HCT116 (cell line): ENCODE measurements around the gene MDH1. TPM values are rescaled to one million over a fixed set of nuclear protein-coding genes. Genes with fewer than 3 reads are reported as not detected.

ENCODE experiments used
- ATAC-seq: fragments of 200-7000 bp; cut with Tn5 transposase; 2 replicates; pipeline ENCODE4 v1.9.1; 2020; ENCODE audit warnings: mild to moderate bottlenecking, moderate library complexity
- BruUV-seq: library from RNA; stranded (reverse); fragments of 400-500 nt; replicated peaks from 2 replicates; lab custom pipeline; 2021; lab: Mats Ljungman, UMichigan
- CTCF ChIA-PET: fragments of 300-600 bp; sonication (Branson Sonifier 250); formaldehyde crosslinking; loops from one replicate; lab custom pipeline; 2021; ENCODE audit warnings: antibody characterized with exemption; lab: Charles Lee
- POLR2A ChIA-PET: fragments of 300-600, 350-600 bp; sonication (Branson Sonifier 250); formaldehyde crosslinking; loops from one replicate; lab custom pipeline; 2021; ENCODE audit warnings: antibody characterized with exemption; lab: Charles Lee
- RAD21 ChIA-PET, 2 experiments: fragments of 300-600 bp; sonication (Branson Sonifier 250); formaldehyde crosslinking; loops; one replicate each; lab custom pipeline; 2023; ENCODE audit warnings: low total read pairs in 2 of 2; ENCODE audit not compliant: uncharacterized antibody in 2 of 2, unreplicated experiment in 2 of 2, low non-redundant PET in 1 of 2; lab: Charles Lee
- DNase-seq: peaks from one replicate; pipeline ENCODE4 v3.0.0-alpha.2; 2010; ENCODE audit warnings: low read depth, low spot score
- H2AFZ ChIP-seq: fragments of 200-600 bp; shearing (Covaris generic), sonication (generic); 2 replicates; pipeline ENCODE4 v1.6.1; 2017; ENCODE audit warnings: low read depth, mixed run types, mixed read lengths, antibody characterized with exemption, low read length; ENCODE audit not compliant: poor library complexity, severe bottlenecking
- H3K27ac ChIP-seq: 2 replicates; pipeline ENCODE4 v1.5.1; 2012; ENCODE audit warnings: low read depth, low read length
- H3K27me3 ChIP-seq: fragments of 200-600 bp; sonication (generic); 2 replicates; pipeline ENCODE4 v1.6.1; 2016; ENCODE audit warnings: mixed run types, low read length, mixed read lengths; ENCODE audit not compliant: insufficient read depth
- H3K36me3 ChIP-seq, 2 experiments: fragments of 200-500 bp in 1 of 2; fragments of 200-600 bp in 1 of 2; sonication (Bioruptor generic) in 1 of 2; sonication (generic) in 1 of 2; 2 replicates each; pipeline versions ENCODE4 v1.5.1 to v1.6.1; 2014 to 2016; ENCODE audit warnings: low read length in 2 of 2, inconsistent platforms in 1 of 2, mixed read lengths in 1 of 2, mixed run types in 1 of 2; ENCODE audit not compliant: insufficient read depth in 2 of 2, control insufficient read depth in 1 of 2
- H3K4me1 ChIP-seq, 2 experiments: fragments of 200-600 bp in 1 of 2; sonication (generic) in 1 of 2; 2 replicates each; pipeline versions ENCODE4 v1.5.1 to v1.6.1; 2012 to 2017; ENCODE audit warnings: low read length in 2 of 2, inconsistent platforms in 1 of 2, mild to moderate bottlenecking in 1 of 2, mixed read lengths in 1 of 2, mixed run types in 1 of 2, moderate library complexity in 1 of 2; ENCODE audit not compliant: insufficient read depth in 2 of 2, control insufficient read depth in 1 of 2
- H3K4me2 ChIP-seq: fragments of 200-600 bp; sonication (generic); 2 replicates; pipeline ENCODE4 v1.6.1; 2017; ENCODE audit warnings: mixed run types, low read length, mixed read lengths
- H3K4me3 ChIP-seq, 2 experiments: fragments of 200-600 bp in 1 of 2; sonication (generic) in 1 of 2; replicated peaks in 1 of 2; 2 replicates each; pipeline ENCODE4 v1.5.1; 2011 to 2016; ENCODE audit warnings: low read length in 2 of 2, control low read depth in 1 of 2, low read depth in 1 of 2, mild to moderate bottlenecking in 1 of 2, mixed read lengths in 1 of 2, mixed run types in 1 of 2
- H3K79me2 ChIP-seq: fragments of 200-600 bp; sonication (generic); 2 replicates; pipeline ENCODE4 v1.6.1; 2017; ENCODE audit warnings: mild to moderate bottlenecking, mixed run types, low read length, moderate library complexity, mixed read lengths; ENCODE audit not compliant: insufficient read depth
- H3K9ac ChIP-seq: fragments of 200-600 bp; sonication (generic); 2 replicates; pipeline ENCODE4 v1.6.1; 2016; ENCODE audit warnings: low read length, mixed read lengths
- H3K9me2 ChIP-seq: fragments of 200-600 bp; sonication (generic), shearing (Covaris generic); 2 replicates; pipeline ENCODE4 v1.6.1; 2017; ENCODE audit warnings: mixed run types, mild to moderate bottlenecking, moderate library complexity; ENCODE audit not compliant: insufficient read depth
- H3K9me3 ChIP-seq, 2 experiments: fragments of 200-500 bp in 1 of 2; fragments of 200-600 bp in 1 of 2; sonication (Bioruptor generic) in 1 of 2; sonication (generic) in 1 of 2; 2 replicates each; pipeline ENCODE4 v1.6.1; 2014 to 2017; ENCODE audit warnings: low read length in 2 of 2, mixed read lengths in 2 of 2, inconsistent platforms in 1 of 2, low read depth in 1 of 2, mild to moderate bottlenecking in 1 of 2, mixed run types in 1 of 2, moderate library complexity in 1 of 2; ENCODE audit not compliant: control insufficient read depth in 1 of 2, insufficient read depth in 1 of 2
- H4K20me1 ChIP-seq: fragments of 200-600 bp; sonication (generic), shearing (Covaris generic); 2 replicates; pipeline ENCODE4 v1.6.1; 2017; ENCODE audit warnings: mixed run types, mild to moderate bottlenecking, moderate library complexity; ENCODE audit not compliant: insufficient read depth
- CEBPB ChIP-seq: IDR thresholded peaks from 2 replicates; pipeline ENCODE4 v1.6.1; 2012; ENCODE audit warnings: low read depth
- ELF1 ChIP-seq: IDR thresholded peaks from 2 replicates; pipeline ENCODE4 v1.6.1; 2012; ENCODE audit warnings: low read depth, borderline replicate concordance
- JUND ChIP-seq: IDR thresholded peaks from 2 replicates; pipeline ENCODE4 v1.6.1; 2012
- POLR2A ChIP-seq: IDR thresholded peaks from 2 replicates; pipeline ENCODE4 v1.7.0; 2011; ENCODE audit warnings: borderline replicate concordance; ENCODE audit not compliant: insufficient read depth, insufficient read length; ENCODE audit errors: extremely low read depth
- YY1 ChIP-seq: IDR thresholded peaks from 2 replicates; pipeline ENCODE4 v1.6.1; 2011; ENCODE audit warnings: low read length, low read depth, moderate library complexity, mild to moderate bottlenecking; ENCODE audit not compliant: insufficient replicate concordance; ENCODE audit errors: extremely low read depth
- ZNF274 ChIP-seq: fragments of 200-500 bp; sonication (Bioruptor generic); IDR thresholded peaks from 2 replicates; pipeline ENCODE4 v1.6.1; 2014; ENCODE audit warnings: mild to moderate bottlenecking, low read depth, low read length, inconsistent platforms
- intact Hi-C: fragments of 100-400 bp; cut with micrococcal nuclease; formaldehyde crosslinking; loops from 2 replicates; pipeline ENCODE4 v1.10.0; 2022
- total RNA-seq: library from RNA; stranded (reverse); gene quantifications from one replicate; pipeline ENCODE4 v1.2.1, GENCODE V29; 2021; ENCODE audit not compliant: unreplicated experiment
- TF ChIP-seq, protein P1 (sequence below): IDR thresholded peaks from 2 replicates; pipeline ENCODE4 v1.6.1; 2012; ENCODE audit warnings: low read depth
- TF ChIP-seq, protein P2 (sequence below): IDR thresholded peaks from 2 replicates; pipeline ENCODE4 v1.6.1; 2012
- TF ChIP-seq, protein P3 (sequence below): IDR thresholded peaks from 2 replicates; pipeline ENCODE4 v1.6.1; 2012

The MDH1 gene
- total RNA-seq, 1 experiment from 2014 or later = 192 TPM

DNA sequence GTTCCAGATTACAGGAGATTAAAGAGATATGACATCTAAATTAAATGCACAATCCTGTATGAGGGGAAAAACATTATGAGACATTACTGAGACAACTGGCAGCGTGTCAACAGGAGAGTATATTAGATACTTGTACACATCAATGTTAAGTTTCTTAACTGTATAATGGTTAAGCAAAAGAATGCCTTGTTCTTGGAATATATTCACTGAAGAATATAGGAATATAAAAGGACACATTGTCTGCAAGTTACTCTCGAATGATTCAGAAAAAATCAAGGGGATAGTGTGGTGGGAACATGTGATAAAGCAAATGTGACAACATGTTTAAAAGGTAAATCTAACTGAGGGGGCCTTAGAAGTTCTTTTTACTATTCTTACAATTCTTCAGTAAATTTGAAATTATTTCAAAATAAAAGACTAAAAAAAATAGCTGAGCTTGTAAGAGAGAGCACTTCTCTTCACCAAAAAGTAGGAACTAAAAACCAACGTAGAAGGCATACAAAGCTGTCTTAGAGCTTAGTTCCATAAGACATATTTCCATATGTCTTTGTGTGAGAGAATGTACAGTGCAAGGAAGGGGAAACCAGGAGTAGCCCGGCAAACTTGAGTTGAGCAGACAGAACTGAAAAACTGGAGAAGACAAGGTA lies 8.0 kb upstream of the MDH1 start (continued):
- TF ChIP-seq, protein P1, sequence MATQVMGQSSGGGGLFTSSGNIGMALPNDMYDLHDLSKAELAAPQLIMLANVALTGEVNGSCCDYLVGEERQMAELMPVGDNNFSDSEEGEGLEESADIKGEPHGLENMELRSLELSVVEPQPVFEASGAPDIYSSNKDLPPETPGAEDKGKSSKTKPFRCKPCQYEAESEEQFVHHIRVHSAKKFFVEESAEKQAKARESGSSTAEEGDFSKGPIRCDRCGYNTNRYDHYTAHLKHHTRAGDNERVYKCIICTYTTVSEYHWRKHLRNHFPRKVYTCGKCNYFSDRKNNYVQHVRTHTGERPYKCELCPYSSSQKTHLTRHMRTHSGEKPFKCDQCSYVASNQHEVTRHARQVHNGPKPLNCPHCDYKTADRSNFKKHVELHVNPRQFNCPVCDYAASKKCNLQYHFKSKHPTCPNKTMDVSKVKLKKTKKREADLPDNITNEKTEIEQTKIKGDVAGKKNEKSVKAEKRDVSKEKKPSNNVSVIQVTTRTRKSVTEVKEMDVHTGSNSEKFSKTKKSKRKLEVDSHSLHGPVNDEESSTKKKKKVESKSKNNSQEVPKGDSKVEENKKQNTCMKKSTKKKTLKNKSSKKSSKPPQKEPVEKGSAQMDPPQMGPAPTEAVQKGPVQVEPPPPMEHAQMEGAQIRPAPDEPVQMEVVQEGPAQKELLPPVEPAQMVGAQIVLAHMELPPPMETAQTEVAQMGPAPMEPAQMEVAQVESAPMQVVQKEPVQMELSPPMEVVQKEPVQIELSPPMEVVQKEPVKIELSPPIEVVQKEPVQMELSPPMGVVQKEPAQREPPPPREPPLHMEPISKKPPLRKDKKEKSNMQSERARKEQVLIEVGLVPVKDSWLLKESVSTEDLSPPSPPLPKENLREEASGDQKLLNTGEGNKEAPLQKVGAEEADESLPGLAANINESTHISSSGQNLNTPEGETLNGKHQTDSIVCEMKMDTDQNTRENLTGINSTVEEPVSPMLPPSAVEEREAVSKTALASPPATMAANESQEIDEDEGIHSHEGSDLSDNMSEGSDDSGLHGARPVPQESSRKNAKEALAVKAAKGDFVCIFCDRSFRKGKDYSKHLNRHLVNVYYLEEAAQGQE = no peak

DNA sequence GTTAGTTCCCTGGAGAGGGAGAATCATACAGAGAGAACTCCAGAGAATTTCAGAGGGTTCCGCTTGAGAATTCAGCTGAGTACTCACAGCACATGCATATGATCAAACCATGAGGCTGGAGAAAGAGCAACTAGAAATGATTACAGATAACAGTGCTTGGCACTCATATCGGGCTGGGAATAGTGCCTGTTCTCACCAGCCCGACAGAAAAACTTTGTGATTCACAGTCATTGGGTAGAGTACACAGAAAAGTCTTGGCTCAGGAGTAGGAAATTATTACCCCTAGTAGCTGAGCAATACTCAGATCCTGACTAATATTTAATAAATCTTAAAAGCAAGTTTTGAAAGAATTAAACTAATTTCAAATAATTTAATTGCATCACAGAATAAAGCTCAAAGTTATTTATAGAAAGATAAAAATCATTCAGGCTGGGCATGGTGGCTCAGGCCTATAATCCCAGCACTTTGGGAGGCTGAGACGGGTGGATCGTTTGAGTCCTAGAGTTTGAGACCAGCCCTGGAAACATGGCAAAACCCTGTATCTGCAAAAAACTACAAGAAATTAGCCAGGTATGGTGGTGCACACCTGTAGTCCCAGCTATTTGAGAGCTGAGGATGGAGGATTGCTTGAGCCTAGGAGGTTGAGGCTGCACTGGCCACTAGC lies 7.3 kb upstream of the MDH1 start:
- Histone ChIP-seq H3K4me2 (no peak overlapping the region), H3K4me1 (no peaks in the 10 kb centered on the region), H3K4me3 (no peak overlapping the region), H3K27me3 (no peaks in the 10 kb centered on the region), H3K9me3 (no peaks in the 10 kb centered on the region), H3K9ac (no peak overlapping the region), H2AFZ (no peak overlapping the region), H4K20me1 (no peaks in the 10 kb centered on the region), H3K79me2 (peaks cover 6% of the 10 kb centered on the region), H3K27ac (no peak overlapping the region), H3K9me2 (no peaks in the 10 kb centered on the region), H3K36me3 (no peaks in the 10 kb centered on the region)
- TF ChIP-seq JUND = no peak
- TF ChIP-seq CEBPB = no peak
- TF ChIP-seq, protein P2, sequence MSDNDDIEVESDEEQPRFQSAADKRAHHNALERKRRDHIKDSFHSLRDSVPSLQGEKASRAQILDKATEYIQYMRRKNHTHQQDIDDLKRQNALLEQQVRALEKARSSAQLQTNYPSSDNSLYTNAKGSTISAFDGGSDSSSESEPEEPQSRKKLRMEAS = no peak
- TF ChIP-seq YY1 = no peak
- no peak for TF ChIP-seq ELF1
- TF ChIP-seq POLR2A = no peak
- TF ChIP-seq, protein P3, sequence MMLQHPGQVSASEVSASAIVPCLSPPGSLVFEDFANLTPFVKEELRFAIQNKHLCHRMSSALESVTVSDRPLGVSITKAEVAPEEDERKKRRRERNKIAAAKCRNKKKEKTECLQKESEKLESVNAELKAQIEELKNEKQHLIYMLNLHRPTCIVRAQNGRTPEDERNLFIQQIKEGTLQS = no peak
- no peak for TF ChIP-seq ZNF274
- no TSS peak for BruUV-seq
- POLR2A ChIA-PET = interaction anchor here (0.7 kb wide), 1 partner anchor 305 kb away, joined by 3 read pairs; no protein-coding TSS in a partner anchor
- ATAC-seq (no peak), DNase-seq (no peak)
- intact Hi-C loops = loop anchor here (10.0 kb wide), 1 partner anchor 303 kb away; no protein-coding TSS in a partner anchor
- RAD21 ChIA-PET = interaction anchor here in 1 of 2 experiments (0.6 kb wide), 1 partner anchor 395 kb away, joined by 3 read pairs; no protein-coding TSS in a partner anchor
- CTCF ChIA-PET = interaction anchor here (0.8 kb wide), 1 partner anchor 280 kb away, joined by 3 read pairs; no protein-coding TSS in a partner anchor
